Neural crest cell (in vitro differentiated cells): ENCODE data around the gene SLC17A6. TPM values are rescaled to one million over a fixed set of nuclear protein-coding genes. Genes with fewer than 3 reads are reported as not detected.

ENCODE experiments used
- DNase-seq: peaks from one replicate; pipeline ENCODE4 v3.0.0; 2021; ENCODE audit warnings: low read depth, mixed read lengths, low spot score
- H3K27ac Mint-ChIP-seq: one replicate; pipeline ENCODE4 v1.8.0; 2021; ENCODE audit warnings: mild to moderate bottlenecking, mixed read lengths; ENCODE audit not compliant: unreplicated experiment
- H3K27me3 Mint-ChIP-seq: 2 replicates; pipeline ENCODE4 v1.8.0; 2021; ENCODE audit warnings: low read depth, mild to moderate bottlenecking, mixed read lengths
- H3K36me3 Mint-ChIP-seq: 2 replicates; pipeline ENCODE4 v1.8.0; 2021; ENCODE audit warnings: low read depth, mild to moderate bottlenecking, mixed read lengths
- H3K4me1 Mint-ChIP-seq: 2 replicates; pipeline ENCODE4 v1.8.0; 2021; ENCODE audit warnings: mixed read lengths
- H3K4me3 Mint-ChIP-seq: one replicate; pipeline ENCODE4 v1.8.0; 2021; ENCODE audit warnings: mild to moderate bottlenecking, mixed read lengths
- H3K9me3 Mint-ChIP-seq: 2 replicates; pipeline ENCODE4 v1.8.0; 2021; ENCODE audit warnings: mixed read lengths
- CTCF ChIP-seq: fragments of 200-600 bp; sonication (generic); conservative IDR thresholded peaks from 2 replicates; pipeline ENCODE4 v1.5.0; 2021; ENCODE audit warnings: antibody characterized with exemption, mild to moderate bottlenecking
- total RNA-seq: library from RNA; stranded (reverse); gene quantifications from 2 replicates; pipeline ENCODE4 v1.2.1, GENCODE V29; 2021

The SLC17A6 gene
- total RNA-seq, 1 donor from 2014 or later = 1.8 TPM

GRCh38 chr11:22407921-22408320 is 69.7 kb downstream of the SLC17A6 start:
- Mint-ChIP-seq H3K4me1 (peaks cover 13% of the 10 kb centered on the region), H3K27ac (peak overlapping the region; percentile 47), H3K9me3 (no peaks in the 10 kb centered on the region), H3K36me3 (no peaks in the 10 kb centered on the region), H3K4me3 (peak overlapping the region; percentile 16), H3K27me3 (no peaks in the 10 kb centered on the region)
- no peak for TF ChIP-seq CTCF
- DNase-seq = peak; percentile 3

GRCh38 chr11:22415476-22415875 is 77.3 kb downstream of the SLC17A6 start:
- Mint-ChIP-seq H3K27me3 (peaks cover 2% of the 10 kb centered on the region), H3K4me3 (no peak overlapping the region), H3K36me3 (no peaks in the 10 kb centered on the region), H3K27ac (no peak overlapping the region), H3K4me1 (no peaks in the 10 kb centered on the region), H3K9me3 (no peaks in the 10 kb centered on the region)
- no peak for TF ChIP-seq CTCF
- DNase-seq = no peak

GRCh38 chr11:22416462-22416861 is 78.3 kb downstream of the SLC17A6 start:
- TF ChIP-seq CTCF = no peak
- H3K9me3 Mint-ChIP-seq = no peaks in the 10 kb centered on the region
- H3K27me3 Mint-ChIP-seq = peaks cover 2% of the 10 kb centered on the region
- no peak overlapping the region for H3K27ac Mint-ChIP-seq
- H3K4me3 Mint-ChIP-seq = no peak overlapping the region
- no peaks in the 10 kb centered on the region for H3K36me3 Mint-ChIP-seq
- H3K4me1 Mint-ChIP-seq = no peaks in the 10 kb centered on the region
- DNase-seq = no peak

DNA sequence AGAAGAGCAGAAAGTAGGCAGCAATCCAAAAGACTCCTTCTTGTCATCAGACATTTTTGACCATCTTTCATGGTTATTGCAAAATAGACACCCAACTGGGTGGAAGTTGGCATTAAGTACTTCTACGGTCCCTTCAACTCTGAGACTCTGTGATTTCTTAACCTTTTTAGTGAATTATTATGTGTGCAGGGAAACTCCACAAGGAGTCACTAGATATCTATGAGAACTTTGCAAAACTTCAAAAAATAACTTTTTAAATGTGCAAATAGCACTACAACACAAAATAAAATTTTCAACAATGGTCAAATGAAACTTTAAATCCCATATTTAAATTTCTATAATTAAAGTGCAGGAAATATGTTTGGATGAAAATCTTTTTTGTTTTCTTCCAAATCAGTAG is 88.7 kb downstream of the SLC17A6 start:
- Mint-ChIP-seq H3K4me3 (no peak overlapping the region), H3K9me3 (peaks cover 3% of the 10 kb centered on the region), H3K27ac (no peak overlapping the region), H3K27me3 (peaks cover 24% of the 10 kb centered on the region), H3K36me3 (no peaks in the 10 kb centered on the region), H3K4me1 (peaks cover 7% of the 10 kb centered on the region)
- DNase-seq = no peak
- TF ChIP-seq CTCF = no peak

Other genes with a start within 250 kb of the SLC17A6 start
- gene ANO5, start 145.3 kb upstream of the SLC17A6 start, total RNA-seq = 3.4 and 3.5 TPM in 2 replicates